Measurements from ENCODE around the gene HES3. TPM values are rescaled to one million over a fixed set of nuclear protein-coding genes. Genes with fewer than 3 reads are reported as not detected.

Gene HES3
- total and polyA plus RNA-seq, 10 of the 15 experiments (the other 5 are each of a cell fraction or from before 2014, with no cell fraction given): not detected

GRCh38 chr1:6275826-6276782 lies 32.1 kb downstream of the HES3 start (continued):
- TF ChIP-seq E4F1 (IDR thresholded peaks at IDR 0.05; ENCODE audit: borderline replicate concordance, partially characterized antibody): no peak
- TF ChIP-seq KDM1A (IDR thresholded peaks at IDR 0.05; ENCODE audit: borderline replicate concordance): no peak
- no peak for TF ChIP-seq ETV6 (conservative IDR thresholded peaks at IDR 0.05 in 1 of 2, IDR thresholded peaks at IDR 0.05 in 1 of 2; ENCODE audit: borderline replicate concordance in 1 of 2, low read depth in 1 of 2)
- no peak for TF ChIP-seq EED (IDR thresholded peaks at IDR 0.05; ENCODE audit: low read depth)
- TF ChIP-seq ATF7 (IDR thresholded peaks at IDR 0.05; ENCODE audit: low read depth): no peak
- TF ChIP-seq REST (IDR thresholded peaks at IDR 0.05; ENCODE audit: low read depth, low read length): no peak

All from GM12878 (cell line).